ENCODE measurements around the gene FEM1C. TPM values are rescaled to one million over a fixed set of nuclear protein-coding genes. Genes with fewer than 3 reads are reported as not detected.

Gene FEM1C
- total and polyA plus RNA-seq, 10 of the 15 experiments (the other 5 are each of a cell fraction or from before 2014, with no cell fraction given) = 1.9 to 15.6 (median 8.0) TPM

GRCh38 chr5:115470921-115471320 is 73.7 kb downstream of the FEM1C start:
- Histone ChIP-seq H2AFZ (ENCODE audit: control insufficient read depth, low read depth, low read length) (no peak overlapping the region), H3K79me2 (ENCODE audit: control insufficient read depth, insufficient read depth, low read length) (no peaks in the 10 kb centered on the region), H3K4me2 (ENCODE audit: control insufficient read depth, insufficient read depth) (no peak overlapping the region), H3K36me3 (ENCODE audit: control insufficient read depth in 2 of 2, insufficient read depth in 2 of 2, low read length in 1 of 2) (no peaks in the 10 kb centered on the region), H4K20me1 (ENCODE audit: control insufficient read depth, insufficient read depth) (no peaks in the 10 kb centered on the region), H3K4me3 (no peak overlapping the region), H3K27me3 (replicated peaks in 1 of 2; ENCODE audit: control insufficient read depth in 2 of 2, insufficient read depth in 2 of 2, low read length in 1 of 2) (no peaks in the 10 kb centered on the region), H3K4me1 (ENCODE audit: control insufficient read depth, insufficient read depth, low read length) (no peaks in the 10 kb centered on the region), H3K9me3 (replicated peaks; ENCODE audit: control insufficient read depth, insufficient read depth, low read length) (no peaks in the 10 kb centered on the region), H3K27ac (ENCODE audit: control insufficient read depth, insufficient read depth) (no peak overlapping the region), H3K9ac (ENCODE audit: control insufficient read depth, insufficient read depth, low read length) (no peak overlapping the region)
- POLR2A ChIA-PET = no interaction called here
- intact Hi-C loops (cut with micrococcal nuclease; ENCODE audit: unreplicated experiment) (no loop called here), in situ Hi-C loops (cut with MboI) (no loop called here)
- WGBS (ENCODE audit: insufficient coverage, insufficient replicate concordance, low lambda C conversion rate, missing lambda C conversion rate) = 59% methylated on average over 1 of the region's 1 CpG
- TF ChIP-seq, protein P1, sequence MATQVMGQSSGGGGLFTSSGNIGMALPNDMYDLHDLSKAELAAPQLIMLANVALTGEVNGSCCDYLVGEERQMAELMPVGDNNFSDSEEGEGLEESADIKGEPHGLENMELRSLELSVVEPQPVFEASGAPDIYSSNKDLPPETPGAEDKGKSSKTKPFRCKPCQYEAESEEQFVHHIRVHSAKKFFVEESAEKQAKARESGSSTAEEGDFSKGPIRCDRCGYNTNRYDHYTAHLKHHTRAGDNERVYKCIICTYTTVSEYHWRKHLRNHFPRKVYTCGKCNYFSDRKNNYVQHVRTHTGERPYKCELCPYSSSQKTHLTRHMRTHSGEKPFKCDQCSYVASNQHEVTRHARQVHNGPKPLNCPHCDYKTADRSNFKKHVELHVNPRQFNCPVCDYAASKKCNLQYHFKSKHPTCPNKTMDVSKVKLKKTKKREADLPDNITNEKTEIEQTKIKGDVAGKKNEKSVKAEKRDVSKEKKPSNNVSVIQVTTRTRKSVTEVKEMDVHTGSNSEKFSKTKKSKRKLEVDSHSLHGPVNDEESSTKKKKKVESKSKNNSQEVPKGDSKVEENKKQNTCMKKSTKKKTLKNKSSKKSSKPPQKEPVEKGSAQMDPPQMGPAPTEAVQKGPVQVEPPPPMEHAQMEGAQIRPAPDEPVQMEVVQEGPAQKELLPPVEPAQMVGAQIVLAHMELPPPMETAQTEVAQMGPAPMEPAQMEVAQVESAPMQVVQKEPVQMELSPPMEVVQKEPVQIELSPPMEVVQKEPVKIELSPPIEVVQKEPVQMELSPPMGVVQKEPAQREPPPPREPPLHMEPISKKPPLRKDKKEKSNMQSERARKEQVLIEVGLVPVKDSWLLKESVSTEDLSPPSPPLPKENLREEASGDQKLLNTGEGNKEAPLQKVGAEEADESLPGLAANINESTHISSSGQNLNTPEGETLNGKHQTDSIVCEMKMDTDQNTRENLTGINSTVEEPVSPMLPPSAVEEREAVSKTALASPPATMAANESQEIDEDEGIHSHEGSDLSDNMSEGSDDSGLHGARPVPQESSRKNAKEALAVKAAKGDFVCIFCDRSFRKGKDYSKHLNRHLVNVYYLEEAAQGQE (IDR thresholded peaks at IDR 0.05; ENCODE audit: low read depth, low read length) = no peak
- TF ChIP-seq PML (IDR thresholded peaks at IDR 0.05; ENCODE audit: low read length) (no peak), IRF4 (IDR thresholded peaks at IDR 0.05; ENCODE audit: low read depth, low read length) (no peak), RFX5 (IDR thresholded peaks at IDR 0.05; ENCODE audit: low read depth, low read length) (no peak), YBX1 (IDR thresholded peaks at IDR 0.05) (no peak), CTCF (IDR thresholded peaks at IDR 0.05 in 2 of 3, conservative IDR thresholded peaks at IDR 0.05 in 1 of 3; ENCODE audit: control insufficient read depth in 2 of 3, extremely low read depth in 1 of 3, insufficient read depth in 1 of 3, low read depth in 3 of 3, low read length in 3 of 3) (no peak), MEF2A (IDR thresholded peaks at IDR 0.05; ENCODE audit: insufficient read depth, low read depth, low read length) (no peak), EP300 (IDR thresholded peaks at IDR 0.05; ENCODE audit: borderline replicate concordance in 1 of 2, control insufficient read depth in 1 of 2, low read depth in 2 of 2, low read length in 2 of 2) (no peak), TCF12 (IDR thresholded peaks at IDR 0.05; ENCODE audit: low read depth, low read length) (no peak), POLR2AphosphoS2 (IDR thresholded peaks at IDR 0.05; ENCODE audit: low read depth, low read length) (no peak), SMARCA5 (IDR thresholded peaks at IDR 0.05) (no peak)
- TF ChIP-seq, protein P2, sequence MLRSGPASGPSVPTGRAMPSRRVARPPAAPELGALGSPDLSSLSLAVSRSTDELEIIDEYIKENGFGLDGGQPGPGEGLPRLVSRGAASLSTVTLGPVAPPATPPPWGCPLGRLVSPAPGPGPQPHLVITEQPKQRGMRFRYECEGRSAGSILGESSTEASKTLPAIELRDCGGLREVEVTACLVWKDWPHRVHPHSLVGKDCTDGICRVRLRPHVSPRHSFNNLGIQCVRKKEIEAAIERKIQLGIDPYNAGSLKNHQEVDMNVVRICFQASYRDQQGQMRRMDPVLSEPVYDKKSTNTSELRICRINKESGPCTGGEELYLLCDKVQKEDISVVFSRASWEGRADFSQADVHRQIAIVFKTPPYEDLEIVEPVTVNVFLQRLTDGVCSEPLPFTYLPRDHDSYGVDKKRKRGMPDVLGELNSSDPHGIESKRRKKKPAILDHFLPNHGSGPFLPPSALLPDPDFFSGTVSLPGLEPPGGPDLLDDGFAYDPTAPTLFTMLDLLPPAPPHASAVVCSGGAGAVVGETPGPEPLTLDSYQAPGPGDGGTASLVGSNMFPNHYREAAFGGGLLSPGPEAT (IDR thresholded peaks at IDR 0.05; ENCODE audit: low read depth) = no peak
- ATAC-seq (no peak), FAIRE-seq (no peak), DNase-seq (ENCODE audit: low read depth, low spot score) (no peak)
- RAD21 ChIA-PET (ENCODE audit: unreplicated experiment) = interaction anchor here (0.5 to 1.3 kb wide), 2 partner anchors 45 to 56 kb away, joined by 3 to 4 read pairs; no protein-coding TSS in a partner anchor
- SMC1A ChIA-PET (ENCODE audit: uncharacterized antibody, unreplicated experiment) = interaction anchor here (1.1 to 2.6 kb wide), 3 partner anchors 11 to 17 kb away, joined by 4 to 11 read pairs (median 8); no protein-coding TSS in a partner anchor
- CTCF ChIA-PET = no interaction called here
- BruUV-seq (replicated peaks) = no TSS peak

All from GM12878 (cell line).